Activated naive CD8-positive, alpha-beta T cell treated with anti-CD3 and anti-CD28 coated beads, Interleukin-2, amount 50 U/mL, for 16 hours (primary cell): ENCODE results near the gene GPX6.
A peak's percentile ranks its signal among the peaks of the same experiment; 100 is the strongest.
"Not testable (repeated sequence)": the region's sequence is repeated elsewhere in the genome, so short reads cannot be mapped to it uniquely, and the experiment has no call there.

Source experiments
- DNase-seq: peaks from one replicate; pipeline ENCODE4 v3.0.0-alpha.2; 2020; ENCODE audit warnings: low read depth, low spot score

The GPX6 gene

GRCh38 chr6:28515676-28516075, at the start of gene GPX6:
TSS of gene GPX6 (minus strand) at chr6:28515793. CDS start at chr6:28515743, 50 bp downstream.
- no peak for DNase-seq

- no peak for DNase-seq
Observed at GRCh38 chr6:28563430-28564095, 48.0 kb upstream of the GPX6 start.

- DNase-seq: no peak
Observed at GRCh38 chr6:28558629-28559028, 43.0 kb upstream of the GPX6 start.

GRCh38 chr6:28555136-28555535, 39.5 kb upstream of the GPX6 start:
- no peak for DNase-seq

- DNase-seq: no peak
Observed at GRCh38 chr6:28553986-28554881, 38.6 kb upstream of the GPX6 start.

GRCh38 chr6:28553384-28553985, 37.9 kb upstream of the GPX6 start:
- DNase-seq: no peak

GRCh38 chr6:28551891-28552666, 36.5 kb upstream of the GPX6 start:
- no peak for DNase-seq

- not testable (repeated sequence) for DNase-seq
Observed at GRCh38 chr6:28547003-28547402, 31.4 kb upstream of the GPX6 start.

GRCh38 chr6:28545955-28546354, 30.4 kb upstream of the GPX6 start:
- no peak for DNase-seq

GRCh38 chr6:28543651-28544610, 28.3 kb upstream of the GPX6 start:
- DNase-seq: no peak

- DNase-seq: peak; percentile 16
Observed at GRCh38 chr6:28542440-28543296, 27.1 kb upstream of the GPX6 start.

- no peak for DNase-seq
Observed at GRCh38 chr6:28541996-28542395, 26.4 kb upstream of the GPX6 start.

- no peak for DNase-seq
Observed at GRCh38 chr6:28537509-28538140, 22.0 kb upstream of the GPX6 start.

GRCh38 chr6:28537065-28537464, 21.5 kb upstream of the GPX6 start:
- no peak for DNase-seq

- no peak for DNase-seq
Observed at GRCh38 chr6:28534875-28535274, 19.3 kb upstream of the GPX6 start.

- DNase-seq: no peak
Observed at GRCh38 chr6:28534306-28534705, 18.7 kb upstream of the GPX6 start.

GRCh38 chr6:28531479-28532128, 16.0 kb upstream of the GPX6 start:
- DNase-seq: no peak

GRCh38 chr6:28530777-28531176, 15.2 kb upstream of the GPX6 start:
- DNase-seq: no peak
